ENCODE results near the gene ARL15. TPM values are rescaled to one million over a fixed set of nuclear protein-coding genes. Genes with fewer than 3 reads are reported as not detected.

The ARL15 gene
- total and polyA plus RNA-seq, 2 of the 8 experiments (the other 6 are each of a cell fraction or from before 2014, with no cell fraction given), result 9.9 to 21.2 TPM

- TF ChIP-seq, protein P1, sequence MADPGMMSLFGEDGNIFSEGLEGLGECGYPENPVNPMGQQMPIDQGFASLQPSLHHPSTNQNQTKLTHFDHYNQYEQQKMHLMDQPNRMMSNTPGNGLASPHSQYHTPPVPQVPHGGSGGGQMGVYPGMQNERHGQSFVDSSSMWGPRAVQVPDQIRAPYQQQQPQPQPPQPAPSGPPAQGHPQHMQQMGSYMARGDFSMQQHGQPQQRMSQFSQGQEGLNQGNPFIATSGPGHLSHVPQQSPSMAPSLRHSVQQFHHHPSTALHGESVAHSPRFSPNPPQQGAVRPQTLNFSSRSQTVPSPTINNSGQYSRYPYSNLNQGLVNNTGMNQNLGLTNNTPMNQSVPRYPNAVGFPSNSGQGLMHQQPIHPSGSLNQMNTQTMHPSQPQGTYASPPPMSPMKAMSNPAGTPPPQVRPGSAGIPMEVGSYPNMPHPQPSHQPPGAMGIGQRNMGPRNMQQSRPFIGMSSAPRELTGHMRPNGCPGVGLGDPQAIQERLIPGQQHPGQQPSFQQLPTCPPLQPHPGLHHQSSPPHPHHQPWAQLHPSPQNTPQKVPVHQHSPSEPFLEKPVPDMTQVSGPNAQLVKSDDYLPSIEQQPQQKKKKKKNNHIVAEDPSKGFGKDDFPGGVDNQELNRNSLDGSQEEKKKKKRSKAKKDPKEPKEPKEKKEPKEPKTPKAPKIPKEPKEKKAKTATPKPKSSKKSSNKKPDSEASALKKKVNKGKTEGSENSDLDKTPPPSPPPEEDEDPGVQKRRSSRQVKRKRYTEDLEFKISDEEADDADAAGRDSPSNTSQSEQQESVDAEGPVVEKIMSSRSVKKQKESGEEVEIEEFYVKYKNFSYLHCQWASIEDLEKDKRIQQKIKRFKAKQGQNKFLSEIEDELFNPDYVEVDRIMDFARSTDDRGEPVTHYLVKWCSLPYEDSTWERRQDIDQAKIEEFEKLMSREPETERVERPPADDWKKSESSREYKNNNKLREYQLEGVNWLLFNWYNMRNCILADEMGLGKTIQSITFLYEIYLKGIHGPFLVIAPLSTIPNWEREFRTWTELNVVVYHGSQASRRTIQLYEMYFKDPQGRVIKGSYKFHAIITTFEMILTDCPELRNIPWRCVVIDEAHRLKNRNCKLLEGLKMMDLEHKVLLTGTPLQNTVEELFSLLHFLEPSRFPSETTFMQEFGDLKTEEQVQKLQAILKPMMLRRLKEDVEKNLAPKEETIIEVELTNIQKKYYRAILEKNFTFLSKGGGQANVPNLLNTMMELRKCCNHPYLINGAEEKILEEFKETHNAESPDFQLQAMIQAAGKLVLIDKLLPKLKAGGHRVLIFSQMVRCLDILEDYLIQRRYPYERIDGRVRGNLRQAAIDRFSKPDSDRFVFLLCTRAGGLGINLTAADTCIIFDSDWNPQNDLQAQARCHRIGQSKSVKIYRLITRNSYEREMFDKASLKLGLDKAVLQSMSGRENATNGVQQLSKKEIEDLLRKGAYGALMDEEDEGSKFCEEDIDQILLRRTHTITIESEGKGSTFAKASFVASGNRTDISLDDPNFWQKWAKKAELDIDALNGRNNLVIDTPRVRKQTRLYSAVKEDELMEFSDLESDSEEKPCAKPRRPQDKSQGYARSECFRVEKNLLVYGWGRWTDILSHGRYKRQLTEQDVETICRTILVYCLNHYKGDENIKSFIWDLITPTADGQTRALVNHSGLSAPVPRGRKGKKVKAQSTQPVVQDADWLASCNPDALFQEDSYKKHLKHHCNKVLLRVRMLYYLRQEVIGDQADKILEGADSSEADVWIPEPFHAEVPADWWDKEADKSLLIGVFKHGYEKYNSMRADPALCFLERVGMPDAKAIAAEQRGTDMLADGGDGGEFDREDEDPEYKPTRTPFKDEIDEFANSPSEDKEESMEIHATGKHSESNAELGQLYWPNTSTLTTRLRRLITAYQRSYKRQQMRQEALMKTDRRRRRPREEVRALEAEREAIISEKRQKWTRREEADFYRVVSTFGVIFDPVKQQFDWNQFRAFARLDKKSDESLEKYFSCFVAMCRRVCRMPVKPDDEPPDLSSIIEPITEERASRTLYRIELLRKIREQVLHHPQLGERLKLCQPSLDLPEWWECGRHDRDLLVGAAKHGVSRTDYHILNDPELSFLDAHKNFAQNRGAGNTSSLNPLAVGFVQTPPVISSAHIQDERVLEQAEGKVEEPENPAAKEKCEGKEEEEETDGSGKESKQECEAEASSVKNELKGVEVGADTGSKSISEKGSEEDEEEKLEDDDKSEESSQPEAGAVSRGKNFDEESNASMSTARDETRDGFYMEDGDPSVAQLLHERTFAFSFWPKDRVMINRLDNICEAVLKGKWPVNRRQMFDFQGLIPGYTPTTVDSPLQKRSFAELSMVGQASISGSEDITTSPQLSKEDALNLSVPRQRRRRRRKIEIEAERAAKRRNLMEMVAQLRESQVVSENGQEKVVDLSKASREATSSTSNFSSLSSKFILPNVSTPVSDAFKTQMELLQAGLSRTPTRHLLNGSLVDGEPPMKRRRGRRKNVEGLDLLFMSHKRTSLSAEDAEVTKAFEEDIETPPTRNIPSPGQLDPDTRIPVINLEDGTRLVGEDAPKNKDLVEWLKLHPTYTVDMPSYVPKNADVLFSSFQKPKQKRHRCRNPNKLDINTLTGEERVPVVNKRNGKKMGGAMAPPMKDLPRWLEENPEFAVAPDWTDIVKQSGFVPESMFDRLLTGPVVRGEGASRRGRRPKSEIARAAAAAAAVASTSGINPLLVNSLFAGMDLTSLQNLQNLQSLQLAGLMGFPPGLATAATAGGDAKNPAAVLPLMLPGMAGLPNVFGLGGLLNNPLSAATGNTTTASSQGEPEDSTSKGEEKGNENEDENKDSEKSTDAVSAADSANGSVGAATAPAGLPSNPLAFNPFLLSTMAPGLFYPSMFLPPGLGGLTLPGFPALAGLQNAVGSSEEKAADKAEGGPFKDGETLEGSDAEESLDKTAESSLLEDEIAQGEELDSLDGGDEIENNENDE (IDR thresholded peaks at IDR 0.05; ENCODE audit: insufficient replicate concordance, low read length), result no peak
- TF ChIP-seq CEBPB (IDR thresholded peaks at IDR 0.05; ENCODE audit: low read depth, low read length), result no peak
- no peak for TF ChIP-seq JUND (IDR thresholded peaks at IDR 0.05; ENCODE audit: low read length)
- TF ChIP-seq SP4 (IDR thresholded peaks at IDR 0.05; ENCODE audit: low read length), result no peak
These were observed 428.2 kb downstream of the ARL15 start (continued) for GRCh38 chr5:53882006-53882675.

All from H1 (cell line).